Glutamatergic neuron (in vitro differentiated cells): ENCODE measurements around the gene EFCAB6. TPM values are rescaled to one million over a fixed set of nuclear protein-coding genes. Genes with fewer than 3 reads are reported as not detected.
"Not testable (repeated sequence)": the region's sequence is repeated elsewhere in the genome, so short reads cannot be mapped to it uniquely, and the experiment has no call there.

Source experiments
- DNase-seq: peaks from one replicate; pipeline ENCODE4 v3.0.0; 2022
- H3K27ac Mint-ChIP-seq: one replicate; pipeline ENCODE4 v1.8.0; 2020; ENCODE audit warnings: mild to moderate bottlenecking, mixed read lengths, inconsistent platforms; ENCODE audit not compliant: unreplicated experiment
- H3K27me3 Mint-ChIP-seq: one replicate; pipeline ENCODE4 v1.8.0; 2020; ENCODE audit warnings: mild to moderate bottlenecking, moderate library complexity, mixed read lengths, inconsistent platforms; ENCODE audit not compliant: unreplicated experiment
- H3K36me3 Mint-ChIP-seq: one replicate; pipeline ENCODE4 v1.8.0; 2020; ENCODE audit warnings: mild to moderate bottlenecking, mixed read lengths, inconsistent platforms; ENCODE audit not compliant: unreplicated experiment
- H3K4me1 Mint-ChIP-seq: one replicate; pipeline ENCODE4 v1.8.0; 2020; ENCODE audit warnings: mild to moderate bottlenecking, low read depth, mixed read lengths, inconsistent platforms; ENCODE audit not compliant: unreplicated experiment
- H3K4me3 Mint-ChIP-seq: one replicate; pipeline ENCODE4 v1.8.0; 2020; ENCODE audit warnings: mild to moderate bottlenecking, mixed read lengths, inconsistent platforms; ENCODE audit not compliant: unreplicated experiment
- H3K9me3 Mint-ChIP-seq: one replicate; pipeline ENCODE4 v1.8.0; 2020; ENCODE audit warnings: mild to moderate bottlenecking, moderate library complexity, mixed read lengths, inconsistent platforms; ENCODE audit not compliant: unreplicated experiment
- CTCF ChIP-seq: fragments of 200-600 bp; sonication (generic); IDR thresholded peaks from one replicate; pipeline ENCODE4 v1.5.0; 2021; ENCODE audit not compliant: partially characterized antibody, unreplicated experiment
- total RNA-seq: library from RNA; stranded (reverse); fragmentation: NEBNext Ultra II Directional; extraction: Animal tissue kit (Norgen Biotek cat#: 25700); gene quantifications from one replicate; pipeline ENCODE4 v1.2.1, GENCODE V29; 2021; ENCODE audit not compliant: unreplicated experiment

EFCAB6 gene
- total RNA-seq, 1 donor from 2014 or later = 0.96 TPM

GRCh38 chr22:43658823-43659222 lies 153.3 kb downstream of the EFCAB6 start:
- H3K27me3 Mint-ChIP-seq = peaks cover 2% of the 10 kb centered on the region
- H3K4me3 Mint-ChIP-seq = no peak overlapping the region
- peaks cover 2% of the 10 kb centered on the region for H3K4me1 Mint-ChIP-seq
- no peak for TF ChIP-seq CTCF
- no peak for DNase-seq
- no peaks in the 10 kb centered on the region for H3K36me3 Mint-ChIP-seq
- H3K27ac Mint-ChIP-seq = no peak overlapping the region
- H3K9me3 Mint-ChIP-seq = no peaks in the 10 kb centered on the region

- not testable (repeated sequence) for DNase-seq
Measured at GRCh38 chr22:43656581-43656980, 155.5 kb downstream of the EFCAB6 start.

GRCh38 chr22:43654271-43654670 lies 157.8 kb downstream of the EFCAB6 start:
- Mint-ChIP-seq H3K27me3 (peaks cover 3% of the 10 kb centered on the region), H3K36me3 (peaks cover 11% of the 10 kb centered on the region), H3K4me1 (peaks cover 2% of the 10 kb centered on the region), H3K4me3 (no peak overlapping the region), H3K27ac (no peak overlapping the region), H3K9me3 (peaks cover 2% of the 10 kb centered on the region)
- no peak for TF ChIP-seq CTCF
- DNase-seq = no peak

More at GRCh38 chr22:43656581-43656980, 155.5 kb downstream of the EFCAB6 start:
- not testable (repeated sequence) for H3K27ac Mint-ChIP-seq, H3K27me3 Mint-ChIP-seq, H3K4me3 Mint-ChIP-seq, H3K9me3 Mint-ChIP-seq, H3K4me1 Mint-ChIP-seq
- H3K36me3 Mint-ChIP-seq = peaks cover 11% of the 10 kb centered on the region

- no peak overlapping the region for H3K27ac Mint-ChIP-seq
- DNase-seq = no peak
- no peak for TF ChIP-seq CTCF
- peaks cover 11% of the 10 kb centered on the region for H3K36me3 Mint-ChIP-seq
- no peaks in the 10 kb centered on the region for H3K4me1 Mint-ChIP-seq
- H3K4me3 Mint-ChIP-seq = no peak overlapping the region
- peaks cover 2% of the 10 kb centered on the region for H3K9me3 Mint-ChIP-seq
- H3K27me3 Mint-ChIP-seq = peaks cover 3% of the 10 kb centered on the region
Measured at GRCh38 chr22:43652845-43653244, 159.3 kb downstream of the EFCAB6 start.

- DNase-seq = no peak
Measured at GRCh38 chr22:43643387-43643786, 168.7 kb downstream of the EFCAB6 start.

More at GRCh38 chr22:43643387-43643786, 168.7 kb downstream of the EFCAB6 start:
- TF ChIP-seq CTCF = no peak
- no peaks in the 10 kb centered on the region for H3K4me1 Mint-ChIP-seq
- H3K9me3 Mint-ChIP-seq = peaks cover 8% of the 10 kb centered on the region
- no peak overlapping the region for H3K4me3 Mint-ChIP-seq
- no peaks in the 10 kb centered on the region for H3K27me3 Mint-ChIP-seq
- H3K36me3 Mint-ChIP-seq = peaks cover 8% of the 10 kb centered on the region
- H3K27ac Mint-ChIP-seq = no peak overlapping the region
